ENCODE data around the gene BBS12.

The BBS12 gene

DNA sequence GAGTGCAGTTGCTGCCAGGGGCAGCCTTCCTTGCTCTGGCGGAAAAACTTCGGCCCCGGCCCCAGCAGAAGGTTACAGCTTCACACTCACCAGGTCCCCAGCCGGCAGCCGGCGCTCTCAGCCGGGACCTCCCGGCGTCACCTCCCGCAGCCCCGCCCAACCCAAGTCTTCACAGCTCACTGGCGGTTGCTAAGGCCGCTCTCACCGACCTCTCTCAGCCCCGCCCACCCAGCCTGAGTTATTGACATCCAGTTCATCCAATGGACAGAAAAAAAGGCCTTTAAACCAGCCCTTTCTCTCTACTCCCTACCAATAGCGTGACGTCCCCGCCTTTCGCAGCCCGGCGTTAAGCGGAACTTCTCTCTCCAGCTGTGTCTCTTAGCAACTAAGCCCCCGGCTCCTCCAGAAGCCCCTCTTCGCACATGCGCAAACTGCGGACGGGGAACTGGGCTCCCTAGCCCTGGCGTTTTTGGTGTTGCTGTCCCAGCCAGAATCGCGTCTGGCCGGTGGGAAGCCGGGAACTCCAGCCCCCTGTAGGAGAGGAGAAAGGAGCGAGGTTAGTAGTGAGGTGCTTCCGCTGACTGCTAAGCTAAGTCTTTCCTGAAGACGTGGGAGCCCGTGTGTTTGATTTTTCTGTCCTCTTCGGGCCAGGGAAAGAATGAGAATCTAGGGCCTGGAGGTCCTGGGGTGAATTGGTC lies at the start of gene BBS12:
Gene BBS12, plus strand, starts transcription at position 376 of the 698 bp plus-strand sequence. CDS start 9,189 bp downstream, outside the sequence.
- peak; percentile 99 for DNase-seq

DNA sequence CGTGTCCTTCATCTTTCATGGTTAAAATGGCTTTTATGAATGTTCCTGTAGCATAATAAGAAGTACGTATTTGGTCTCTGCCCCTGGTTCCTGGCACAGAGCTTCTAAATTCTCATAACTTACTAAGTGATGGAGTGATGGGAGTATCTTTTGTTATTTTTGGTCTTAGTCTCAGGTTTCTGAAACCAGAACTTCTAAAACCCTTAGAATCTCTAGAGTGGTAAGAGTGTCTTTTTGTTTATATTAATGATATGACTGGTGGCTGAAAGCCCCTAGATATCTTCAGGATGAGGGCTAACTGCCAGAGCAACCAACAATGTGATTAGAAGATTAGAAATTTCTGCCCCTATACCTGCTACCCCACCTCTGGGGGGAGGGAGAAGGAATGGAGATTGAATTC lies 45.8 kb upstream of the BBS12 start:
- DNase-seq: no peak

DNA sequence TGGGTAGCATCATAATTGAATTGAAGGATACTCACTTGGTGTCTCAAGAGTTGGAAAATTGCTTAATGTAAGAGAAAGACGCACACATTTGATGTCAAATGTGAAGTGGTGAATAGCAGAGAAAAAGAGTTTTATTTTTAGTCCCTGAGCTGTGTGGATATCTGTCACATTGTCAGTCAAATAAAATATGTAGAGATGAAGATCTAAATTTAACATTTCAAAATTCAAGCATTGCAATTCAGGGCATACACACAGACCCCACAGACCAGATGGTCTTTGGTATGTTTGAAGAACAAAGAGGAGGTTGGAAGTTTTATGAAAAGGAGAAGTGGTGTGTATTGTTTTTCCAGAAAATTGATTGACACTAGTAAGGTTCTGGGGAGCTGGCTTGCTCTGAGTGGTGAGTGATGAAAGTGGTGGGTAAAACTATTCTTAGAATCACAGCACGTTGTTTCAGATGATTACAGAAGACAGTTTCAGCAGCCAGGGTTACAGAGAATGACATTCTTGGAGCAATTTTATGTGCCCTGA lies 44.9 kb upstream of the BBS12 start:
- no peak for DNase-seq

DNA sequence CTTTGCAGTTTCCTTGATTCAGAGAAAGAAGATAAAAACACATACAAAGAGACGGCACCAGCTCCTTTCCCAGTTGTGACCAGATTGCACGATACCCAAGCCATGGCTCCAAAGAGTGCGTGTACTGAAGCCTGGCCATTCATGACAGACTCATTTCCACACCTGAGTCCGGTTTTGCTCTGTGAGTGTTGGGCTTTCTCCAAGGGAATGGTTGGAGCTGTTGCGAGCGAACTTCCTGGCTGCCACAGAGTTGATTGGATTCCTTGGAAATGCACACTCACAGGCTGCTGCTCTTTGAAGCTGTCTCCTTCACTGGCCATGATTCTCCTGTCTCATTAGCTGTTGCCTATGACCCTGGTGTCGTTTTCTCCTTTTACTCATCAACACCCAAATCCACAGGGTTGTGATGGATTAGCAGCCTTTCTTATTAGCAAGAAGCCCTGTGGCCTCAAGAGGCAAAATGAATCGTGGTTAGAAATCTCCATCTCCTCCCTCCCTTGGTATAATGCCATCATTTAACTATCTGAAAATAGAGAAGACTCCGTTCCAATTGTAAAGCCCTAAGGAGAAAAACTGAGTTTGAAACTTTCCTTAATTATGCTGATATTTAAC lies 43.9 kb upstream of the BBS12 start:
- DNase-seq: no peak

DNA sequence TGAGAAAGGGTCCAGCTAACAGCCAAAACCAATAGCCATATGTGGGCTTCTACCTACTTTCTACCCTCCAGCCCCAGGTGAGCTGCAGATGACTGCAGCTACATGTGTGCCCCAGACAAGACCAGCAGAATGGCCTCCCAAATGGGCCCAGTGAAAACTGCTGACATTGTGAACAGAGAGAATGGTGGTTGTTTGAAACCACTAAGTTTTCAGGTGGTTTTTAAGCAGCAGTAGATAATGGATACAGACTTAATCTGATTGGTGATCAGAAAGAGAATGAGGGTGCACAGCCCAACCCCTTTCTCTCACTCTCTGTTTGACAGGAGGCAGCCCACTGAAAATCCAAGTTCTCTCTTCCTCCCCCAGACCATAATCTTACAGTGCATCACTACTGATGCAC lies 42.5 kb upstream of the BBS12 start:
- DNase-seq: no peak

DNA sequence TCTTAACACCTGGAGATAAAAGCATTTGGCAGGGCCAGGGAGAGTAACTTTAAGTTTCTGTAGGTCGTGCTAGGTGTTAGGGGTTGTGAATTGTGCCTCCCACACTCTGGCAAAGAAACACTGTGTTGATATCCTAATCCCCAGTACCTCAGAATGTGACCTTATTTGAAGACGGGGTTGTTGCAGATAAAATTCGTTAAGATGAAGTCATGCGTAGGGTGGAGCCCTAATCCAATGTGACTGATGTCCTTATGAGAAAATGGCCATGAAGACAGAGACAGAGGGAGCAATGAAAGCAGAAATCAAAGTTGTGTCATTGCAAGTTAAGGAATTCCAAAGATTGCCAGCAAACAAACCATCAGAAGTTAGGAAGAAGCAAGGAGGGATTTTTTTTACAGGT lies 40.5 kb upstream of the BBS12 start:
- DNase-seq: no peak

DNA sequence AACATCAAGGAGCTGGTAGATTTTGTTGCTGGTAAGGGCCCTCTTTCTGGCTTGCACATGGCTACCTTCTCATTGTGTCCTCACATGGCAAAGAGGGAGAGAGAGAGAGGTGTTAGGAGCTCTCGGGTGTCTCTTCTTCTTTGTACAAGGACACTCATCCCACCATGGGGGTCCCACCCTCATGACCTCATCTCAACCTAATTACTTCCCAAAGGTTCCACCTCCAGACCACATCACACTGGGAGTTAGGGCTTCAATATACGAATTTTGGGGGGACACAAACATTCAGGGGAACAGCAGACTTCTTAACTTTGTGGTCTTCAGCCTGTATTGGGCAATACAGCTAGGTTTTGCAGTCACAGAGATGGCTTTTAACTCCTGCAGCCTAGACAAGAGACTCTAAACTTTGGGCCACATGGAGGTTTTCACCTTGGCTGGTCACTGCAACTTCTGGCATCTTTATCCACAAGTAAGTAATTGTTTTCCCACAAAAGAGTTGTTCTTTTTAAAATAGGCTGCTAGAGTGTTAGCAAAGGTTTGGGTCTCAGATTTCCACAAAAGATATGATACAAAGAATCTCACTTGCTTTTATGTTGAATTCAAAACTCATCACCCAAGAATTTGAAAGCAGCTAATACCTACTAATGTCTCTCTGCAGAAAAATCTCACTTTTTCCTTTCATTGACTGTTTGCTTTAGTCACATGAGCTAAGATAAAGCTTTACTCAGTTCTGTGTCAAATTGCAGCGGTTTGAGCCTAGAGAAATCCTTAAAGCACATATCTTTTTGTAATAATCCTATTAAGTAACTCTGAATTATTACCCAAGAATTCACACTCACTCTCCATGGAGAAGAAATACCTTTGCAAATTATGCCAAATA lies 39.6 kb upstream of the BBS12 start:
- no peak for DNase-seq

DNA sequence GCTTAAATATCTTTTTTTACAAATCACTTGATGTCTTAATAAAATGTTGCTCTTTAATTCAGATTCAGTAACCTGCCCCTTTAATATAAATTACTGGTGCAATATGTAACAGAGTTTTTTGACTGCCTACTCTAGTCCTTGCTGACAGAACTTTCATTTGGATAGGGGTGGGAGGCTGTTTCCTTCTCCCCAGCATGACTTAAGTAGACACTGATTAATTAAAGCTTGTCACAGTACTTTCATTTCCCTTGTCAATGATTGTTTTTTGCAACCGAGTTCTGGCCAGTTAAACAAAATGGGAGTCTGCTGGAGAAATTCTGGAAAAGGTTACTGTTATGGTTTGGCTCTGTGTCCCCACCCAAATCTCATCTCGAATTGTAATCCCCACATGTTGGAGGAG lies 37.3 kb upstream of the BBS12 start:
- no peak for DNase-seq

DNA sequence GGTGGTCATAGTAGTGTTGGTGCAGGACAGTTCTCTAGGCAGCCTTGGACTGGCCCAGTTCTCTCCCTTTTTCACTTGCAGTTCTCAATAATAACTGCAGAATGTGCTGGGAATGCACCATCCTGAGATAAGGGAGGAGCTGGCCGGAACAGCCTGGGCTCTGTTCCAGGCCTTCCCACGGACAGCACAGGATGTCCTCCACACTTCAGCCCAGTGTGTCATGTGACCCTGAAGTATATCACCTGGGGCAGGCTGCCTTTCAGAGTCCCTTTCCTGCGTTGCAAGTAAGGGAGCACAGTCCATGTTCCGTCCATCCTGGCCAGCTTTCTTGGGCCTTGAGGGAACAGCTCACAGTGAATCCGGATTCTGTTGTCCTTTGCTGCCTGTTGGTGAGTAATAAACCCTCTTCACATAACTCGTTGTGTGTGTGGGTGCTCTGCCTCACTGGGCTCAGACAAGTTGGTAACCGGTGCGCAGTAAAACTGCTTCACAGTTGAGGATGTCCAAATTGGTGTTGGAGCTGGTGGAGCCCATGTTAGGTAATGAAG lies 32.3 kb upstream of the BBS12 start:
- DNase-seq: no peak

DNA sequence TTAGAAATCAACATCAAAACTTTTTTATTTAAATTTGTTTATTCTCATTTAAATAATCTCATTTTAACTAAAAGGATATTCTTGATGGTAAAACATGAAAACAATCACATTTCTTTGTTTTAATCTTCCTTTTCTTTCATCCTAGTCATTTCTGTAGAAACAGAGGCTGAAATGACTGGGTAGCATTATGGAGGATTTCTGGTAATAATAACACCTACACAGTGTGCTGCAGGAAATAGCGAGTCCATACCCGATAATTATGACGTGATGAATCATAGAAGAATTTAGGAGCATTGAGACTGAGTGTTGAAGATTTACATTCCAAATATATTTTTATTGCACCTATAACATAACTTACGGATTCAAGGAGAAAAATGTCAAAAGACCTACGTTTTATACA lies 31.4 kb upstream of the BBS12 start:
- no peak for DNase-seq

DNA sequence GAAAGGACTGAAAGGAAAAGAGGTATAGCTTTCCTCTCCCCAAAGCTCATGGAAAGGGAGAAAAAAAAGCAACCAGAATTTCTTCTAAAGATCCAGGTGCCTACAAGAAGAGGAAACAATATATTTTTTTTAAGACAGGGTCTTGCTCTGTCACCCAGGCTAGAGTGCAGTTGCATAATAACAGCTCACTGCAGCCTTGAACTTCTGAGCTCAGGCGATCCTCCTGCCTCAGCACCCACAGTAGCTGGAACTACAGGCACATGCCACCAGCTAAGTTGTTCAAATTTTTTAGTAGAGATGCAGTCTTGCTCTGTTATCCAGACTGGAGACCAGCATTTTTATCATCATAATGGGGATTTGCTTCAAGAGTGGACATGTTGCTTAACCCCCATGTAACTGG lies 30.5 kb upstream of the BBS12 start:
- no peak for DNase-seq

DNA sequence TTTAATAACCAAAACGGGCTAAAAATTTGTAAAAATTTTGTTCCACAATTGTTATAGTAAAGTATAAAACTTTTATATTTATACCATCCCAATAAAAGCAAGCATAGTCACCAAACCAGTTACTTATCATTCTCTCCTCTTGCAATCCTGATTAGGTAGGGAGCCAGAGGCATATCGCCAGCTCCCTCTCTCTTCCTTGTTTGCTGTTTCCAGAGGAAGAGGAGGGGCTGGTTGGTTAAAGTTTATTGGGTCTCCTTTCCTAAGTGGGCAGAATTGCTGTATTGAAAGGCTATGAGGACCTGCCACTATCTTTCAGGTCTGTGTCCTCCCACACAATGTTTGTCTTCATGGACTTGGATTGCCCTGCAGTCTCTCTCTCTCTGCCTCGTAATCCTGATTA lies 29.6 kb upstream of the BBS12 start:
- no peak for DNase-seq

DNA sequence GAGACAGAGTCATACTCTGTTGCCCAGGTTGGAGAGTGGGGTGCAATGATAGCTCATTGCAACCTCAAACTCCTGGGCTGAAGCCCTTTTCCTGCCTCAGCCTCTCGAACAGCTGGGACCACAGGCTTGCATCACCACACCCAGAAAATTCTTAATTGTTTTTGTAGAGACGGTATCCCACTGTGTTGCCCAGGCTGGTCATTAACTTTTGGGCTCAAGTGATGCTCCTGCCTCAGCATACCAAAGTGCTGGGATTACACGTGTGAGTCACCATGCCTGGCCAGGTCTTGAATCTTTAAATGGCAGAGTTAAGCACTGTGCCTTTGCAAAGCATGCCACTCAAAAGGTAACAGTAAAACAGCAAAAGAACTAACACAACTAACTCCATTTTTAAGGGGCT lies 28.6 kb upstream of the BBS12 start:
- DNase-seq: no peak

DNA sequence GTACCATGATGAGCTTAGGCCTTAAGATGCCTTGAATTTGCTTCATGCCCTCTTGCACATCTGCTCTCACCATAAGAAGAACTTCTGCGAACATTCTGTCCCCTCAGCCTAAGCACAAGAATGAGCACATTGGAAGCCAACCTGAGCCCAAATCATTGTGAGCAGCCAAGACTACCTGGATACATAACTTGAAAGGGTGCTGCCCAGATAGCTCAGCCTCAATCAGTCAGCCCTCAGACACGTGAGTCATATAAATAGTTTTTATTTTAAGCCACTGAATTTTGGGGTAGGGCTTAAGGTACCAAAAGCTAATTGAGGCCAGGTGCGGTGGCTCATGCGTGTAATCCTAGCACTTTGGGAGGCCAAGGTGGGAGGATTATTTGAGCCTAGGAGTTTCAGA lies 27.5 kb upstream of the BBS12 start:
- no peak for DNase-seq

DNA sequence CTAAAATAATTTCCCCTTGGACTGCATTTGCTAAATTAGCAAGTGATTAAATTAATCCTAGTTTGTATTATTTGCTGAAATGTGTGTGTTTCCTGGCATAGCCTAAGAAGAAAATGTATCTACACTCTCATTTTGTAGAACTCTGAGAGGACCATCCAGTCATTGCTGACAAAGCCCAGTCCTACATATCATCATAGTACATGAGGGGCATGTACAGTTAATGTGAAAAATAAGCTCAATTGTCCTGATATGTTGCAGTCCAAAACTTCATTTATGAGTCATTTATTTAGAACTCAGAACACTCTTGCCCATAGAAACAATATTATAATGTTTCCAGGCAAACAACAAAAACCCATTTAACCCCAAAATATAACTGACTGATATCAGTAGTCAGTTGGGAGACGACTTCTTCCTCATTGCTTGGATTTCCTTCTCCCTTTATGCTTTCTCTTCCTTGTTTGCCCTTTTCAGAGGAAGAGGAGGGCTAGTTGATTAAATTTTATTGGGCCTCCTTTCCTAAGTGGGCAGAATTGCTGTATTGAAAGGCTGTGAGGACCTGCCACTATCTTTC lies 26.9 kb upstream of the BBS12 start:
- DNase-seq: no peak

DNA sequence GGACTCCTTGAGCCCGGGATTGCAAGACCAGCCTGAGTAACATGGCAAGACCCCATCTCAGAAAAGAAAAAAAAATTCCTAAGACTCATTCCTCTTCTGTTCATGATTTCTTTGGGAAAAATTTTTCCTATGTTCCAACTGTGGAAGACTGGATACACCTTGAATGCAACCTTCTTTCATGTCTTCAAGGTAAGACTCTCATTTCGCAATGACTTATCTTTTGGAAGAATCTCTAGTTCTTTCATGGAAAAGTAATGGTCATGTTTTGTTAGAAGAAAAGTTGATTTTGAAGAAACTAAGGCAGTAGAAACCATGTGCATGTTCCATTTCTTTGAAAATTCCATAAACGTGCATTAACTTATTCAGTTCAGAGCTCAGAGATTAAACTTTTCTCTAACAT lies 26.0 kb upstream of the BBS12 start:
- DNase-seq: no peak

DNA sequence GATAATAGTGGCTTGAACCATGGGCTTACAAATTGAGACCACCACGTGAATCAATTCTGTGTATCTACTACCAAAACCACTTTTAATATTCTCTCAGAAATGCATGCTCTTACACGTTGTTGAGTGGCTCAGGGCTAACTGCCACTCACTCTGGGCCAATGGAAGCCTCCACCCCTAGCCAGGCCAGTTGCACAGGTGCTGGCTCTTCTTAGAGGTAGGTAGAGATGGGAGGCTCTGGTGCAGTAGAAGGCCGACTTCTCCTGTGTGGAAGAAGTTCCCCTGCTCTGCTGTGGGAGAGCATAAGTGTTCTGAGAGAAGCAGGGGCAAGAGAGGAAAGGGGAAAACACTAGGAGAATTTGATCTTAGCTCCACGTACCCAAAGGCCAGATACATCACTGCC lies 25.0 kb upstream of the BBS12 start:
- DNase-seq: no peak

DNA sequence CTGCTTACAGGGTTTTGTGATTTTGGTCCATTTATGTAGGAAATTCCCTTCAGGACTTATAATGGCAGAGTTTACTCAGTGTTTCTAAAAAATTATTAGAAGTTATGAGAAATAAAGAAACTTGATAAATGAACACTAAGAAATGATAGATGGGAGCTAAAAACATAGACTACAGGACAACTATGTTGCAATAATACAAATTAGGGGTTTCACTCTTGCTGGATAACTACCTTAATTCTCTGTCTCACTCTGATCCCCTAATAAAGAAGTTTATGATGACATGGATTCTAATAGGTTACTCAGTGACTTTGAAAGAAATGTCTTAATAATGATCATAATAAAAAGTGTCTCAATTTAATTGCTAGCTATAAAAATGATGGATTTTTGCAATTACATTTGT lies 23.3 kb upstream of the BBS12 start:
- DNase-seq: no peak

DNA sequence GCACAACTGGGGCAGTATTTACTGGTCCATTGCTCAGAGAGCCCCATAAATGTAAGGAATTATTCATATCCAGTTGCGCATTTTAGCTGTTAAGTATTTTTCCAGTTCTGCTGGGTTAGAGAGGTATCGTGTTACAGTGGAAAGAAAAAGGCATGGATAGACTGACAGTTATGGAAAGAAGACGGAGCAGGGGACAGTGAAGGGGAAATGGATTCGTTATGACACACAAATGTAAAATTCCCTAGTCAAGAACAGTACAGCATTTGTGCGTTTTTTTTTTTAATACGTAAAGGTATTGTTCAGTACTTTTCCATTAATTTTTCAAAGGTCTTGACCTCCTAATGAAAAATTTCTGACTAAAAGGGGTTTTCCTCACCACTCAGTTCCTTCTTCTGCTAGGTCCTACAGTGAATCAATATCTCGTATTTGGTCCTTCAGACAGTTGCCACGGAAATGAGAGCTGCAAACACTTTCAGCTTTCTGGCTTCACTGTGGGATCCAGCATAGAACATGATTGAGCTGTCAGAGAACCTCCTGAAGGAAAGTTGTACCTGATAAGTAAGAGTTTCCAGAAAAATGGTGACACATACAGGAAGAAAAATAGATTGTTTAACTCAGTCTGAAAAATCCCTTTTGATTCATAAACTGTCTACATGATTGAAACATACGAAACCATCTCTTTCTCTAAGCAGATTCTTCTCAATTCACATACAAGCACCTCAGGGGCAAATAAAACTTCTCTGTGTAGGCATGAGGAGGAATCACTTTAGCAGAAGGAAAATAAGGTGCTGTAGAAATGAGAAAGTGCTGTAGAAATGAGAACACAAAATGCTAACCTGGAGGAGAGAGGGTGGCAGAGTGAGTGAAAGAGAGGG lies 21.8 kb upstream of the BBS12 start:
- DNase-seq: no peak

DNA sequence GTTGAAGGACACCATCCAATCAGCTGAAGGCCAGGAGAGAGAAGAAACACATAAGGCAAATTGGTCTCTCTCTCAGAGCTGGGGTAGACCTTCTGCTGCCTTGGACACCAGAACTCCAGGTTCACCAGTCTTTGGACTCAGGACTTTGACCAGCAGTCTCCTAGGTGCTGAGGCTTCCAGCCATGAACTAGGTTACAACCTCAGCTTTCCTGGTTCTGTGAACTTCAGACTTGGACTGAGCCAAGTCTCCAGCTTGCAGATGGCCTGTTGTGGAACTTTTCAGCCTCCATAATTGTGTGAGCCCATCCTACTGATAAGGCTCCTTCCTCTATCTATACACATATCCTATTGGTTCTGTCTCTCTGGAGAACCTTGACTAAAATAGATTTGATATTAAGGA lies 20.6 kb upstream of the BBS12 start:
- DNase-seq: no peak

DNA sequence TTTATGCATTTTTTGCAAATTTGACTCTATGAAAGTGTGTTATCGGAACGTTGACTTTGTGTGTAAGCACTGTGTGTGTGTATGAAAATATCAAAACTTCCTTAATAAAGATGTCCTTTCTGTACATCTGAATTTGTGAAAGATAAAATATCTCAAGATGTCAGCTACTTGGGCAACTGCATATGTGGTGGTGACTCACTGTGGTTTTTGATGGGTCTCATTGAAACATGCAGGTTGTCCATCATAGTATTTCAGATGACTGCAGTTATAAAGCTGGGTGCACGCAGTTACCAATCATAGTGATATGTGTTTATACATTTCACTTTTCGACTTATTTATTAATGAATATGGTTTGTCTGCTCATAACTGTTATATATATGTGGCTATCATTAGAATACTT lies 19.7 kb upstream of the BBS12 start:
- DNase-seq: no peak

DNA sequence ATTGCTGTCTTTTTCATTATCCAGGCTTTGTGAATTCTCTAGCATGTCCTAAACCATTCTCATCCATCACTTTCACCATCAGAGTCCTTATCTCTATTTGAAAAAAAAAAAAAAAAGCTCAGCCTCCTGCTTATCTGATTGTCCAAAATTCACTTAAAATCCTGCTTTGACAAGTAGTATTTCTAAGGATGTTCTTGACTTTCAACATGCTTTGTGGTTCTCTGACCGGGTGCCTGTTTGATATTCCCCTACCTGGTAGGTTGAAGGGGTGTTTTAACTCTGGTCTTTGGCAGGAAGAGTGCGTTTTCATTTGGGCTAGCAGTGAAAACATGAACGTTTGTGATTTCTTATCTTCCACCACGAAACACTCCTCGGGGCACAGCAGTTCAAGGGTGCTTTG lies 17.3 kb upstream of the BBS12 start:
- DNase-seq: no peak

Measured in NCI-H1092 (cell line).